ENCODE results near the gene FHOD3. TPM values are rescaled to one million over a fixed set of nuclear protein-coding genes. Genes with fewer than 3 reads are reported as not detected.
A peak's percentile ranks its signal among the peaks of the same experiment; 100 is the strongest.

The FHOD3 gene
- polyA plus RNA-seq, 2 of the 4 experiments (the other 2 are of a cell fraction) = 2.5 to 3.6 TPM

GRCh38 chr18:36338403-36338933 lies 41.0 kb downstream of the FHOD3 start:
- H3K9me3 ChIP-seq = no peaks in the 10 kb centered on the region
- ATAC-seq (no peak), DNase-seq (ENCODE audit: low read depth in 1 of 2, low spot score in 1 of 2) (no peak), FAIRE-seq (no peak)
- ChIA-PET CTCF (interaction anchor here (1.6 kb wide), 1 partner anchor 234 kb away, joined by 3 read pairs; no protein-coding TSS in a partner anchor), POLR2A (interaction anchor here (0.5 kb wide), 1 partner anchor 18 kb away, joined by 3 read pairs; no protein-coding TSS in a partner anchor)
- TF ChIP-seq ZNF302 (CRISPR knock-in tag; IDR thresholded peaks at IDR 0.05) = no peak
- no peak for TF ChIP-seq RAD21 (conservative IDR thresholded peaks at IDR 0.05 in 1 of 2, IDR thresholded peaks at IDR 0.05 in 1 of 2)
- no peak for TF ChIP-seq ATOH8 (CRISPR knock-in tag; IDR thresholded peaks at IDR 0.05; ENCODE audit: low read depth)
- TF ChIP-seq PBX3 (IDR thresholded peaks at IDR 0.05) = no peak
- no peak for TF ChIP-seq FOSL2 (IDR thresholded peaks at IDR 0.05)
- no peak for TF ChIP-seq FOSL2 (CRISPR knock-in tag; IDR thresholded peaks at IDR 0.05)
- no peak for TF ChIP-seq CTCF (IDR thresholded peaks at IDR 0.05)
- TF ChIP-seq ZSCAN20 (CRISPR knock-in tag; IDR thresholded peaks at IDR 0.05) = no peak
- no peak for TF ChIP-seq CEBPB (IDR thresholded peaks at IDR 0.05)
- TF ChIP-seq SREBF2 (IDR thresholded peaks at IDR 0.05) = no peak
- TF ChIP-seq POLR2A (IDR thresholded peaks at IDR 0.05; ENCODE audit: low read length) = no peak
- no peak for TF ChIP-seq NFE2L2 (conservative IDR thresholded peaks at IDR 0.05; ENCODE audit: low read length)
- no peak for TF ChIP-seq EP300 (IDR thresholded peaks at IDR 0.05)
- TF ChIP-seq MYC (IDR thresholded peaks at IDR 0.05; ENCODE audit: borderline replicate concordance, low read length) = no peak
- TF ChIP-seq MAX (IDR thresholded peaks at IDR 0.05) = no peak
- TF ChIP-seq NPAS2 (CRISPR knock-in tag; IDR thresholded peaks at IDR 0.05; ENCODE audit: borderline replicate concordance) = no peak
- no peak for TF ChIP-seq MAZ (IDR thresholded peaks at IDR 0.05; ENCODE audit: borderline replicate concordance, low read depth, low read length)
- TF ChIP-seq ESRRA (IDR thresholded peaks at IDR 0.05; ENCODE audit: borderline replicate concordance, low read length) = no peak
- TF ChIP-seq, protein P1, sequence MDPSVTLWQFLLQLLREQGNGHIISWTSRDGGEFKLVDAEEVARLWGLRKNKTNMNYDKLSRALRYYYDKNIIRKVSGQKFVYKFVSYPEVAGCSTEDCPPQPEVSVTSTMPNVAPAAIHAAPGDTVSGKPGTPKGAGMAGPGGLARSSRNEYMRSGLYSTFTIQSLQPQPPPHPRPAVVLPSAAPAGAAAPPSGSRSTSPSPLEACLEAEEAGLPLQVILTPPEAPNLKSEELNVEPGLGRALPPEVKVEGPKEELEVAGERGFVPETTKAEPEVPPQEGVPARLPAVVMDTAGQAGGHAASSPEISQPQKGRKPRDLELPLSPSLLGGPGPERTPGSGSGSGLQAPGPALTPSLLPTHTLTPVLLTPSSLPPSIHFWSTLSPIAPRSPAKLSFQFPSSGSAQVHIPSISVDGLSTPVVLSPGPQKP (IDR thresholded peaks at IDR 0.05; ENCODE audit: low read depth, low read length) = no peak
- no peak overlapping the region for H3K4me3 ChIP-seq
- H3K27ac ChIP-seq = peak overlapping the region in 1 of 2 experiments; percentile 35; a peak in 1 of 6 replicates
- 0 out of 3 replicates have a peak, but pooled peaks cover 3% of the 10 kb centered on the region for H3K4me1 ChIP-seq
- peak overlapping the region; percentile 26; the same call in 1 of the 3 replicates for H3K4me2 ChIP-seq
- 61% methylated on average over 7 of the region's 8 CpGs for WGBS (ENCODE audit: missing lambda C conversion rate)

DNA sequence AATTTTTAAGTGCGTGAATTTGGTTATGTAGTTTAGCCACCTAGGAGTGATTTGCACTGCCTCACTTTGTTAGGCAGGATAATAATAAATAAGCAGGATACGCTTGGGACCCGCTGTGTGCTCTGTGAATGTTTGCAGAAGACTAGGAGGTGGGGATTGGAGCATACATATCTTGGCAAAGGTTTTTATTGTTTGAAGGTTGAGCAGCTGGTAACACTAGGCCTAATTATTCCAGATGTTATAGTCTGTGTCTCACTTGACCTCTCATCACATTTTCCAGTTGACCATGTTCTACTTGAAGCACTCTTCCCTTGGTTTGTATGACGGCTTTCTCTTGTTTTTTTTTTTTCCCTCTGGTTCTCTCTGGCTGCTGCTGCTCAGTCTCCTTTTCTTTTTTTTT lies 42.7 kb downstream of the FHOD3 start:
- POLR2A ChIA-PET = no interaction called here
- FAIRE-seq (no peak), ATAC-seq (no peak), DNase-seq (ENCODE audit: low read depth in 1 of 2, low spot score in 1 of 2) (no peak)
- H3K4me3 ChIP-seq = no peak overlapping the region
- H3K9me3 ChIP-seq = no peaks in the 10 kb centered on the region
- TF ChIP-seq RAD21 (conservative IDR thresholded peaks at IDR 0.05 in 1 of 2, IDR thresholded peaks at IDR 0.05 in 1 of 2) (no peak), HMGXB4 (CRISPR knock-in tag; IDR thresholded peaks at IDR 0.05; ENCODE audit: borderline replicate concordance) (no peak), RNF2 (IDR thresholded peaks at IDR 0.05; ENCODE audit: borderline replicate concordance, low read depth) (no peak), ESRRA (IDR thresholded peaks at IDR 0.05; ENCODE audit: borderline replicate concordance, low read length) (no peak)
- 0 out of 3 replicates have a peak, but pooled peaks cover 3% of the 10 kb centered on the region for H3K4me1 ChIP-seq
- H3K27ac ChIP-seq = no peak overlapping the region
- CTCF ChIA-PET = interaction anchor here (1.6 kb wide), 1 partner anchor 232 kb away, joined by 3 read pairs; no protein-coding TSS in a partner anchor
- H3K4me2 ChIP-seq = no peak overlapping the region
- WGBS (ENCODE audit: missing lambda C conversion rate) = 82% methylated on average over 4 of the region's 4 CpGs
